ENCODE measurements around the gene CEPT1.

DNA sequence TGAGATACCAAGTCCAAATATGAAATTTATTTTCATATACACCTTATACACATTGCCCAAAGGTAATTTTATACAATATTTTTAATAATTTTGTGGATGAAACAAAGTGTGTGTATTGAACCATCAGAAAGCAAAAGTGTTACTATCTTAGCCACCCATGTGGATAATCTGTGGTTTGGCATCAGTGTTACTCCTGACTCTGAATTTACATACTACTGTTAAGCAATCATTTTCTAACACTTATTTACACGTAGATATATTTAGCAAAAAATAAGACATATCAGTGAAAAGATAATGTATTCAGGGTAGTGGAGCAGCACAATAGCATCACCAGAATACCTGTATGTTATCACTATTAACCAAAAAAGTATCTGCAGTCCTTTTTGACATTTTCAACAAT is 36.7 kb downstream of the CEPT1 start:
- TF ChIP-seq, protein P1, sequence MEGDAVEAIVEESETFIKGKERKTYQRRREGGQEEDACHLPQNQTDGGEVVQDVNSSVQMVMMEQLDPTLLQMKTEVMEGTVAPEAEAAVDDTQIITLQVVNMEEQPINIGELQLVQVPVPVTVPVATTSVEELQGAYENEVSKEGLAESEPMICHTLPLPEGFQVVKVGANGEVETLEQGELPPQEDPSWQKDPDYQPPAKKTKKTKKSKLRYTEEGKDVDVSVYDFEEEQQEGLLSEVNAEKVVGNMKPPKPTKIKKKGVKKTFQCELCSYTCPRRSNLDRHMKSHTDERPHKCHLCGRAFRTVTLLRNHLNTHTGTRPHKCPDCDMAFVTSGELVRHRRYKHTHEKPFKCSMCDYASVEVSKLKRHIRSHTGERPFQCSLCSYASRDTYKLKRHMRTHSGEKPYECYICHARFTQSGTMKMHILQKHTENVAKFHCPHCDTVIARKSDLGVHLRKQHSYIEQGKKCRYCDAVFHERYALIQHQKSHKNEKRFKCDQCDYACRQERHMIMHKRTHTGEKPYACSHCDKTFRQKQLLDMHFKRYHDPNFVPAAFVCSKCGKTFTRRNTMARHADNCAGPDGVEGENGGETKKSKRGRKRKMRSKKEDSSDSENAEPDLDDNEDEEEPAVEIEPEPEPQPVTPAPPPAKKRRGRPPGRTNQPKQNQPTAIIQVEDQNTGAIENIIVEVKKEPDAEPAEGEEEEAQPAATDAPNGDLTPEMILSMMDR (IDR thresholded peaks at IDR 0.05; ENCODE audit: poor library complexity), result no peak
- TF ChIP-seq EZH2 (IDR thresholded peaks at IDR 0.05; ENCODE audit: borderline replicate concordance), result no peak

Measured in hepatocyte (in vitro differentiated cells).